H1 (cell line): ENCODE measurements around the gene PAFAH1B1. TPM values are rescaled to one million over a fixed set of nuclear protein-coding genes. Genes with fewer than 3 reads are reported as not detected.

ENCODE experiments used
- ATF3 ChIP-seq: IDR thresholded peaks from 2 replicates; pipeline ENCODE4 v1.6.1; 2011; ENCODE audit warnings: low read depth, mild to moderate bottlenecking, low read length; ENCODE audit not compliant: insufficient read depth
- CHD7 ChIP-seq: fragments of 300-600 bp; sonication (generic); IDR thresholded peaks from 2 replicates; pipeline ENCODE4 v1.7.1; 2012; ENCODE audit warnings: low read length, moderate library complexity, mild to moderate bottlenecking, inconsistent platforms; ENCODE audit not compliant: insufficient replicate concordance
- EGR1 ChIP-seq: IDR thresholded peaks from 2 replicates; pipeline ENCODE4 v1.6.1; 2011; ENCODE audit warnings: low read depth, low read length, borderline replicate concordance
- KDM1A ChIP-seq: fragments of 200-600, 300-600 bp; sonication (generic); IDR thresholded peaks from 2 replicates; pipeline ENCODE4 v1.7.1; 2016; ENCODE audit warnings: mild to moderate bottlenecking, low read length, borderline replicate concordance
- NRF1 ChIP-seq: IDR thresholded peaks from 2 replicates; pipeline ENCODE4 v1.6.1; 2011; ENCODE audit warnings: mild to moderate bottlenecking, low read depth, low read length, improper control_type of control experiment
- SIRT6 ChIP-seq: IDR thresholded peaks from one replicate; pipeline ENCODE4 v1.7.1; 2012; ENCODE audit warnings: low read length, inconsistent platforms
- SP2 ChIP-seq: IDR thresholded peaks from 2 replicates; pipeline ENCODE4 v1.6.1; 2012; ENCODE audit warnings: mild to moderate bottlenecking, low read length, inconsistent platforms
- SRF ChIP-seq: IDR thresholded peaks from 2 replicates; pipeline ENCODE4 v1.6.1; 2011; ENCODE audit warnings: mild to moderate bottlenecking, low read depth, low read length, moderate library complexity
- TBP ChIP-seq: IDR thresholded peaks from 2 replicates; pipeline ENCODE4 v1.6.1; 2011; ENCODE audit warnings: low read depth, low read length, improper control_type of control experiment
- ZNF274 ChIP-seq: IDR thresholded peaks from 2 replicates; pipeline ENCODE4 v1.7.0; 2012; ENCODE audit warnings: low read length, borderline replicate concordance; ENCODE audit errors: extremely low read depth
- polyA plus RNA-seq, 7 experiments: library from polyadenylated mRNA; depleted of rRNA in 3 of 7; stranded (reverse) in 5 of 7; unstranded in 2 of 7; fragments of >200 nt in 5 of 7; fragments of 200-250 nt in 2 of 7; gene quantifications; 1 replicate in 5 of 7; 2 replicates in 1 of 7; 4 replicates in 1 of 7; pipeline versions ENCODE4 v1.2.1 to v1.2.3, GENCODE V29; 2011 to 2013; ENCODE audit warnings: missing spikeins in 2 of 7, mixed read lengths in 2 of 7
- total RNA-seq: library from RNA; stranded (reverse); fragmentation: NEBNext Ultra II Directional; extraction: Animal tissue kit (Norgen Biotek cat#: 25700); gene quantifications from 2 replicates; pipeline ENCODE4 v1.2.1, GENCODE V29; 2021

The PAFAH1B1 gene
- total and polyA plus RNA-seq, 2 of the 8 experiments (the other 6 are each of a cell fraction or from before 2014, with no cell fraction given): 42.0 to 152 TPM

GRCh38 chr17:2592971-2593820 is at the start of gene PAFAH1B1 (continued):
- TF ChIP-seq CHD7 (no peak), EGR1 (0 out of 2 replicates have a peak, but pooled peaks have one; percentile 24), NRF1 (peak; percentile 70), KDM1A (peak; percentile 35; the same call in 1 of the 2 replicates), ATF3 (no peak), TBP (peak; percentile 47; the same call in 1 of the 2 replicates), SIRT6 (no peak), ZNF274 (no peak), SP2 (no peak), SRF (no peak)
